Mammary epithelial cell (primary cell): ENCODE data around the gene PMPCB.

Source experiments
- CTCF ChIP-seq, 2 donors: IDR thresholded peaks in 1 of 2; conservative IDR thresholded peaks in 1 of 2; 2 replicates each; pipeline ENCODE4 v1.5.1; 2011 to 2012; ENCODE audit warnings: inconsistent platforms in 2 of 2, low read length in 2 of 2, mild to moderate bottlenecking in 2 of 2, control low read depth in 1 of 2, low read depth in 1 of 2; ENCODE audit not compliant: insufficient read depth in 1 of 2; ENCODE audit errors: extremely low read depth in 1 of 2
- EZH2 ChIP-seq: IDR thresholded peaks from 2 replicates; pipeline ENCODE4 v1.6.1; 2012; ENCODE audit warnings: low read length, inconsistent platforms, borderline replicate concordance

- no peak for TF ChIP-seq CTCF (conservative IDR thresholded peaks at IDR 0.05 in 1 of 2, IDR thresholded peaks at IDR 0.05 in 1 of 2; ENCODE audit: extremely low read depth in 1 of 2, insufficient read depth in 1 of 2, low read depth in 1 of 2, low read length in 2 of 2)
- no peak for TF ChIP-seq EZH2
Observed at GRCh38 chr7:103343758-103344452, 46.7 kb downstream of the PMPCB start.
